ENCODE results near the gene SLC66A1. TPM values are rescaled to one million over a fixed set of nuclear protein-coding genes. Genes with fewer than 3 reads are reported as not detected.

SLC66A1 gene
- total RNA-seq, 2 experiments from 2014 or later: 3.6 TPM

DNA sequence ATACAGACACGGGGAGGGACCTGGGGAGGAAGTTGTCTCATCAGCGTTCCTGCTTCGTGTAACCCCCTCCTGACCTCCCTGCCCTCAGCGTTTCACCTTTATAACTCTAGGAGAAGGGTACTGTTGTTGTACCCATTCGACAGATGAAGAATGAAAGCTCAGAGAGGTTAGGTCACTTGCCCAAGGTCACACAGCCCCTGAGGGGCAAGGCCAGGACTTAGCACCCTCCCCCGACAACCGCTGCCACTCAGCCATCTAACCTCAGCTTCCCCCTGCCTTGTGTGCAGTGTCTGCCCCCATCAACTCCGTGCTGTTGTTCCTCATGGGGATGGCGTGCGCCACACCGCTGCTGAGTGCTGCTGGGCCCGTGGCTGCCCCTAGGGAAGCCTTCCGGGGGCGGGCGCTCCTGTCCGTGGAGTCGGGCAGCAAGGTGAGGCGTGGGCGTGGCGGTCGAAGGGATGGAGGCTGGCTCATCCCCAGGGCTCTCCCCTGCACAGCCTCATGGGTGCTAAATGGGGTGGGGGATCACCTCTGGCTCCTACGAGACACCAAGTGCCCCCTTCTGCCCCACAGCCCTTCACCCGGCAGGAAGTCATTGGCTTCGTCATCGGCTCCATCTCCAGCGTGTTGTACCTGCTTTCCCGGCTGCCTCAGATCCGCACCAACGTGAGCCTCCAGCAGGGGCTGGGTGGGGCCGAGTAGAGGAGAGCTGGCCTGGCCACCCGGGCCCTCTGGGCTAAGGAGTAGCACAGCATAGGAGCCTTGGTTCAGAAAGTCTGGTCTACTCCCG, 14.0 kb downstream of the SLC66A1 start:
- Mint-ChIP-seq H3K4me3 (no peak overlapping the region), H3K4me1 (ENCODE audit: low read depth) (no peaks in the 10 kb centered on the region), H3K9me3 (no peaks in the 10 kb centered on the region), H3K27ac (no peak overlapping the region), H3K27me3 (no peaks in the 10 kb centered on the region), H3K36me3 (ENCODE audit: low read depth) (no peaks in the 10 kb centered on the region)
- DNase-seq (no peak), ATAC-seq (no peak)
- intact Hi-C loops (cut with micrococcal nuclease): no loop called here
- TF ChIP-seq, protein P1, sequence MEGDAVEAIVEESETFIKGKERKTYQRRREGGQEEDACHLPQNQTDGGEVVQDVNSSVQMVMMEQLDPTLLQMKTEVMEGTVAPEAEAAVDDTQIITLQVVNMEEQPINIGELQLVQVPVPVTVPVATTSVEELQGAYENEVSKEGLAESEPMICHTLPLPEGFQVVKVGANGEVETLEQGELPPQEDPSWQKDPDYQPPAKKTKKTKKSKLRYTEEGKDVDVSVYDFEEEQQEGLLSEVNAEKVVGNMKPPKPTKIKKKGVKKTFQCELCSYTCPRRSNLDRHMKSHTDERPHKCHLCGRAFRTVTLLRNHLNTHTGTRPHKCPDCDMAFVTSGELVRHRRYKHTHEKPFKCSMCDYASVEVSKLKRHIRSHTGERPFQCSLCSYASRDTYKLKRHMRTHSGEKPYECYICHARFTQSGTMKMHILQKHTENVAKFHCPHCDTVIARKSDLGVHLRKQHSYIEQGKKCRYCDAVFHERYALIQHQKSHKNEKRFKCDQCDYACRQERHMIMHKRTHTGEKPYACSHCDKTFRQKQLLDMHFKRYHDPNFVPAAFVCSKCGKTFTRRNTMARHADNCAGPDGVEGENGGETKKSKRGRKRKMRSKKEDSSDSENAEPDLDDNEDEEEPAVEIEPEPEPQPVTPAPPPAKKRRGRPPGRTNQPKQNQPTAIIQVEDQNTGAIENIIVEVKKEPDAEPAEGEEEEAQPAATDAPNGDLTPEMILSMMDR (IDR thresholded peaks at IDR 0.05): no peak
- ChIA-PET POLR2A (interaction anchor here (0.9 kb wide), 1 partner anchor 9 kb away, joined by 3 read pairs; no protein-coding TSS in a partner anchor), CTCF (no interaction called here)

- Mint-ChIP-seq H3K27me3 (no peaks in the 10 kb centered on the region), H3K36me3 (ENCODE audit: low read depth) (no peaks in the 10 kb centered on the region), H3K4me3 (no peak overlapping the region), H3K27ac (no peak overlapping the region), H3K4me1 (ENCODE audit: low read depth) (no peaks in the 10 kb centered on the region), H3K9me3 (no peaks in the 10 kb centered on the region)
- intact Hi-C loops (cut with micrococcal nuclease): no loop called here
- CTCF ChIA-PET: no interaction called here
- ATAC-seq (no peak), DNase-seq (no peak)
- POLR2A ChIA-PET: interaction anchor here (0.9 kb wide), 1 partner anchor 8 kb away, joined by 3 read pairs; no protein-coding TSS in a partner anchor
- TF ChIP-seq, protein P1 (IDR thresholded peaks at IDR 0.05): no peak
Measured at GRCh38 chr1:19326748-19327065, 14.6 kb downstream of the SLC66A1 start.

- DNase-seq: no peak
- Mint-ChIP-seq H3K27ac (no peak overlapping the region), H3K36me3 (ENCODE audit: low read depth) (no peaks in the 10 kb centered on the region), H3K27me3 (no peaks in the 10 kb centered on the region), H3K9me3 (no peaks in the 10 kb centered on the region), H3K4me1 (ENCODE audit: low read depth) (no peaks in the 10 kb centered on the region), H3K4me3 (no peak overlapping the region)
- intact Hi-C loops (cut with micrococcal nuclease): no loop called here
- ATAC-seq: no peak
- ChIA-PET POLR2A (no interaction called here), CTCF (interaction anchor here (0.7 kb wide), 1 partner anchor 327 kb away, joined by 3 read pairs; no protein-coding TSS in a partner anchor)
- TF ChIP-seq, protein P1 (IDR thresholded peaks at IDR 0.05): no peak
Measured at GRCh38 chr1:19327301-19327700, 15.2 kb downstream of the SLC66A1 start.

DNA sequence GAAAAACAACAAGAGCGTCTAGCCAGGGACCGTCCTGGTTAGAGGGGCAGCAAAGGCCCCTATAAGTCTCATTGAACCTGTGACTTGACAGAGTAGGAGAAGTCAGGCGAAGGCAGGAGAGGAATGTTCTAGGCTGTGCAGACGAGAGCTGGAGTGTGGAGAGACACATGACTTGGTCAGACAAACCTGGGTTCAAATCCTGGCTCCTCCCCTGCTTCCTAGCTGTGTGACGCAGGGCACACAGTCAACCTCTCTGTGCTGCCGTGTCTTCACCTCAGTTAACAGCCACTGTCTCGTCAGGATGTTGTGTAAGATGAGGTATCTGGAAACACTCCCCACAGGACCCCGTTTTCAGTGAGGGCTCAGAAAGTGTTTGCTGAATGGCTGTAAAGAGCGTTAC, 15.6 kb downstream of the SLC66A1 start:
- DNase-seq (no peak), ATAC-seq (no peak)
- Mint-ChIP-seq H3K9me3 (no peaks in the 10 kb centered on the region), H3K27ac (no peak overlapping the region), H3K4me3 (no peak overlapping the region), H3K36me3 (ENCODE audit: low read depth) (no peaks in the 10 kb centered on the region), H3K27me3 (no peaks in the 10 kb centered on the region), H3K4me1 (ENCODE audit: low read depth) (no peaks in the 10 kb centered on the region)
- TF ChIP-seq, protein P1 (IDR thresholded peaks at IDR 0.05): no peak
- POLR2A ChIA-PET: no interaction called here
- intact Hi-C loops (cut with micrococcal nuclease): no loop called here
- CTCF ChIA-PET: interaction anchor here (0.7 kb wide), 1 partner anchor 326 kb away, joined by 3 read pairs; no protein-coding TSS in a partner anchor

DNA sequence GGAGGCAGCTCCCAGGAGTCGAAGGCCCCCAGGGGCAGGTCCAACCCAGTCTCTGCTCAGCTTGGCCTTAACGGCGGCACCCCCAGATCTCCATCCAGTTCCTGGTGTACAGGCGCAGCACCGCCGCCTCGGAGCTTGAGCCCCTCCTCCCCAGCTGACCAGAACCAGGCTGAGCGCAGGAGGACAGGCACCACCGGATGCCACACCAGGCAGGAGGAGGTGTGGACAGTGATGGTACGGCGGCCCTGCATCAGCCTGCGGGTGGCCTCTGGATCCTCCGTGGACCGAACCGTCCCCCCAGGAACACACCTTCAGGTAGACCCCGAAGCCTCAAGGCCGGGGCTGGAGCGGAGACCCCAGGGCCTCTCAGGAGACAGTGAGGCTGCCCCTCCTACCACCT, 16.4 kb downstream of the SLC66A1 start:
- Mint-ChIP-seq H3K27ac (no peak overlapping the region), H3K36me3 (ENCODE audit: low read depth) (no peaks in the 10 kb centered on the region), H3K4me3 (no peak overlapping the region), H3K9me3 (no peaks in the 10 kb centered on the region), H3K27me3 (no peaks in the 10 kb centered on the region), H3K4me1 (ENCODE audit: low read depth) (no peaks in the 10 kb centered on the region)
- TF ChIP-seq, protein P1 (IDR thresholded peaks at IDR 0.05): no peak
- ATAC-seq (no peak), DNase-seq (no peak)
- intact Hi-C loops (cut with micrococcal nuclease): no loop called here
- ChIA-PET POLR2A (no interaction called here), CTCF (no interaction called here)

All from activated CD8-positive, alpha-beta T cell treated with anti-CD3 and anti-CD28 coated beads for 36 hours (primary cell).